Fibroblast of lung (primary cell): Measurements from ENCODE around the gene PAX2.

Experiments used
- CTCF ChIP-seq, 2 donors: IDR thresholded peaks in 1 of 2; conservative IDR thresholded peaks in 1 of 2; 1 replicate in 1 of 2; 2 replicates in 1 of 2; pipeline ENCODE4 v1.5.1; 2011 to 2012; ENCODE audit warnings: low read length in 2 of 2, control low read depth in 1 of 2, inconsistent platforms in 1 of 2, low read depth in 1 of 2, mild to moderate bottlenecking in 1 of 2
- EZH2 ChIP-seq: IDR thresholded peaks from 2 replicates; pipeline ENCODE4 v1.5.1; 2012; ENCODE audit warnings: low read length, control low read depth, mild to moderate bottlenecking; ENCODE audit errors: missing control alignments

GRCh38 chr10:100786591-100786990 is 41.2 kb downstream of the PAX2 start:
- no peak for TF ChIP-seq CTCF (conservative IDR thresholded peaks at IDR 0.05 in 1 of 2, IDR thresholded peaks at IDR 0.05 in 1 of 2; ENCODE audit: low read depth in 1 of 2, low read length in 2 of 2)
- TF ChIP-seq EZH2 = no peak
